KMS-11 (cell line): ENCODE data around the gene EXO1.

Experiments
- H2AFZ ChIP-seq: fragments of 200-600 bp; sonication (generic); 2 replicates; pipeline ENCODE4 v1.6.1; 2016; ENCODE audit warnings: antibody characterized with exemption, mixed run types, low read depth
- H3K27ac ChIP-seq: fragments of 200-600 bp; sonication (generic); 2 replicates; pipeline ENCODE4 v1.6.1; 2016; ENCODE audit warnings: mild to moderate bottlenecking, mixed run types
- H3K27me3 ChIP-seq: fragments of 200-600 bp; sonication (generic); 2 replicates; pipeline ENCODE4 v1.6.1; 2017; ENCODE audit warnings: mild to moderate bottlenecking, low read depth, mixed run types, moderate library complexity; ENCODE audit not compliant: insufficient read depth
- H3K36me3 ChIP-seq: fragments of 200-600 bp; sonication (generic); 2 replicates; pipeline ENCODE4 v1.6.1; 2017; ENCODE audit warnings: mild to moderate bottlenecking, mixed run types; ENCODE audit not compliant: insufficient read depth
- H3K4me1 ChIP-seq: fragments of 200-600 bp; sonication (generic); 2 replicates; pipeline ENCODE4 v1.6.1; 2016; ENCODE audit warnings: mild to moderate bottlenecking, low read depth, mixed run types; ENCODE audit not compliant: poor library complexity, severe bottlenecking
- H3K4me2 ChIP-seq: fragments of 200-600 bp; sonication (generic); 2 replicates; pipeline ENCODE4 v1.7.0; 2016; ENCODE audit warnings: mild to moderate bottlenecking, mixed run types
- H3K4me3 ChIP-seq: fragments of 200-600 bp; sonication (generic); IDR thresholded peaks from 2 replicates; pipeline ENCODE4 v1.6.1; 2017; ENCODE audit warnings: low read depth, low read length, mixed read lengths; ENCODE audit not compliant: insufficient read depth
- H3K79me2 ChIP-seq: fragments of 200-600 bp; sonication (generic); 2 replicates; pipeline ENCODE4 v1.6.1; 2016; ENCODE audit warnings: low read depth, mixed run types; ENCODE audit not compliant: insufficient read depth
- H3K9ac ChIP-seq: fragments of 200-600 bp; sonication (generic); 2 replicates; pipeline ENCODE4 v1.6.1; 2016; ENCODE audit warnings: mild to moderate bottlenecking, mixed run types
- H4K20me1 ChIP-seq: fragments of 200-600 bp; sonication (generic); 2 replicates; pipeline ENCODE4 v1.6.1; 2016; ENCODE audit warnings: mild to moderate bottlenecking, mixed run types; ENCODE audit not compliant: insufficient read depth
- CTCF ChIP-seq: fragments of 200-600 bp; sonication (generic); conservative IDR thresholded peaks from 2 replicates; pipeline ENCODE4 v1.6.1; 2017; ENCODE audit warnings: low read depth, mild to moderate bottlenecking, antibody characterized with exemption, low read length, moderate library complexity, mixed read lengths

Gene EXO1

DNA sequence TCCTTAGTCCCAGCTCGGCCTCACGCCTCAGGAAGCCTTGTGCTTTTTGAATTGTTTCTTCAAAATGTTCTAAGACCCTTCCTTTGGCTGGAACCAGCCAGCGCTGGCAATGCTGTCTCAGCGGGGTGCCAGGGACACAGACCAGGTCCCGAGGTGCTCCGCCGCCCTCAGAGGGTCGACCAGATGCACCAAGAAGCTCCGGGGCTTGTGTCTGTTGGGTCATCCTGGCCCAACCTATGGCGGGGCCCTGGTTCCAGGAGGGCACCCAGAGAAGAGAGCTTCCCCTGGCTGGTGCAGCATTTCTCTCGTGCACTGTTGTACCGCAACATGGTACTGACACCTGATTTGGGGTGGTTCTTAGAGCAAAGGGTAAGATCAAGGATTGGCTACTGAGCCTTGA, 69.5 kb downstream of the EXO1 start:
- TF ChIP-seq CTCF, result no peak
- Histone ChIP-seq H3K4me1 (no peaks in the 10 kb centered on the region), H3K4me3 (no peak overlapping the region), H3K79me2 (no peaks in the 10 kb centered on the region), H3K27me3 (no peaks in the 10 kb centered on the region), H3K4me2 (no peak overlapping the region), H3K9ac (no peak overlapping the region), H3K27ac (no peak overlapping the region), H4K20me1 (no peaks in the 10 kb centered on the region), H3K36me3 (no peaks in the 10 kb centered on the region), H2AFZ (no peak overlapping the region)

- H4K20me1 ChIP-seq, result no peaks in the 10 kb centered on the region
- no peak overlapping the region for H2AFZ ChIP-seq
- no peak overlapping the region for H3K27ac ChIP-seq
- no peak overlapping the region for H3K4me3 ChIP-seq
- no peak overlapping the region for H3K9ac ChIP-seq
- H3K36me3 ChIP-seq, result no peaks in the 10 kb centered on the region
- H3K79me2 ChIP-seq, result no peaks in the 10 kb centered on the region
- H3K27me3 ChIP-seq, result no peaks in the 10 kb centered on the region
- no peaks in the 10 kb centered on the region for H3K4me1 ChIP-seq
- no peak for TF ChIP-seq CTCF
- H3K4me2 ChIP-seq, result no peak overlapping the region
Measured at GRCh38 chr1:241918879-241919278, 70.9 kb downstream of the EXO1 start.

DNA sequence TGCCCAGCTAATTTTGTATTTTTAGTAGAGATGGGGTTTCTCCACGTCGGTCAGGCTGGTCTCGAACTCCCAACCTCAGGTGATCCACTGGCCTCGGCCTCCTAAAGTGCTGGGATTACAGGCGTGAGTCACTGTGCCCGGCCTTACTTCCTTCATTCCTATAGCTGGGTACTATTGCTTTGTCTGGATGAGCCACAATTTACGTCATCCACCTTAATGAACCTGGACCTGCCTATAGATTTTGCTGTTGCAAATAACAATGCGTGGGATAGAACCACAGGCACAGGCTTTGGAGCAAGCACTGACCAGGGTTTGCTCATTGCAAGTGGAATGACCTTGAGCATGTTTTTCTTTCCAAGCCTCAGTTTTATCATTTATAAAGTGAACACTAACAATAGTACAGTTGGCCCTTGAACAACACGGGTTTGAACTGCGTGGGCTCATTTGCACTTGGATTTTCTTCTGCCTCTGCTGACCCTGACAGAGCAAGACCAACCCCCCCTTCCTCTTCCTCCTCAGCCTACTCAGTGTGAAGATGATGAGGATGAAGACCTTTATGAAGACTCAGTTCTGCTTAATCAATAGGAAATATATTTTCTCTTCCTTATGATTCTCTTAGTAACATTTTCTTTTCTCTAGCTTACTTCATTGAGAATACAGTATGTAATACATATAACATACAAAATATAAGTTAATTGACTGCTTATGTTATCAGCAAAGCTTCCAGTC, 76.2 kb downstream of the EXO1 start:
- H3K4me3 ChIP-seq, result no peak overlapping the region
- no peak for TF ChIP-seq CTCF
- no peaks in the 10 kb centered on the region for H3K36me3 ChIP-seq
- H3K79me2 ChIP-seq, result no peaks in the 10 kb centered on the region
- H2AFZ ChIP-seq, result no peak overlapping the region
- no peaks in the 10 kb centered on the region for H3K27me3 ChIP-seq
- H3K4me1 ChIP-seq, result no peaks in the 10 kb centered on the region
- no peak overlapping the region for H3K27ac ChIP-seq
- H4K20me1 ChIP-seq, result no peaks in the 10 kb centered on the region
- no peak overlapping the region for H3K9ac ChIP-seq
- no peak overlapping the region for H3K4me2 ChIP-seq

GRCh38 chr1:241926141-241926540, 78.1 kb downstream of the EXO1 start:
- H3K36me3 ChIP-seq, result no peaks in the 10 kb centered on the region
- H3K79me2 ChIP-seq, result no peaks in the 10 kb centered on the region
- no peak overlapping the region for H3K9ac ChIP-seq
- no peak overlapping the region for H3K4me2 ChIP-seq
- TF ChIP-seq CTCF, result no peak
- H3K4me3 ChIP-seq, result no peak overlapping the region
- H2AFZ ChIP-seq, result no peak overlapping the region
- no peaks in the 10 kb centered on the region for H4K20me1 ChIP-seq
- H3K4me1 ChIP-seq, result no peaks in the 10 kb centered on the region
- H3K27ac ChIP-seq, result no peak overlapping the region
- H3K27me3 ChIP-seq, result no peaks in the 10 kb centered on the region
